Measurements from ENCODE around the gene HS6ST3.
"Not testable (repeated sequence)": the region's sequence is repeated elsewhere in the genome, so short reads cannot be mapped to it uniquely, and the experiment has no call there.

The HS6ST3 gene

DNA sequence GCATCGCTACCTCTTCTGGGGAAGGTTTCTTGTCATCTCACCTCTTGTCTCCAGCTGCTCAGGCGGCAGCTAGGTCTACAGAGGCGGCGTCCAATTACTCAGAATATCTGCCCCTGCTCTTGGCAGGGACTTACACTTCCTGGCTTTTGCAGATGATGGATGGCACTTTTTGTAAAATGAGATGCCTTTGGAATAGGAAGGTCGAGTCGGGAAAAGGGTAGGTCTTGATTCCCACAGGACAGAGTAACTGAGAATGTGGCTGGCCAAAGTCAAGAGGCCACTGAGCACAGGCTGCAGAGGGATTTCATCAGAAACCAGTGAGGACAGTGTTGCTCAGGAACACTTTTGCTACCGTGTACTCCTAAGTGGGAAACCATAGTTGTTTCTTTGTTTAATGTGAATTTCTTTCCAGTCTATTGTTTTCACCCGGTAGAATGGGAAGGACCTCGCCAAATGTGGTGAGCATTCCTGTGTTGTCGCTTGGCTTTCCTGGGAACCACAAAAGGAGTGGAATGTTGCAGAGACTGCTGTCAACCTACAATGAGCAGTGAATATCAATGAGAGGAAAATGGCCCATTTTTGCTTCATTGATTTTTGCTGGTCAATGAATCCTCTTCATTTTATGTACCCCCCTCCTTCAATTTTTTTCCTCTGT, 383.7 kb downstream of the HS6ST3 start:
- DNase-seq, result peak; percentile 11

DNA sequence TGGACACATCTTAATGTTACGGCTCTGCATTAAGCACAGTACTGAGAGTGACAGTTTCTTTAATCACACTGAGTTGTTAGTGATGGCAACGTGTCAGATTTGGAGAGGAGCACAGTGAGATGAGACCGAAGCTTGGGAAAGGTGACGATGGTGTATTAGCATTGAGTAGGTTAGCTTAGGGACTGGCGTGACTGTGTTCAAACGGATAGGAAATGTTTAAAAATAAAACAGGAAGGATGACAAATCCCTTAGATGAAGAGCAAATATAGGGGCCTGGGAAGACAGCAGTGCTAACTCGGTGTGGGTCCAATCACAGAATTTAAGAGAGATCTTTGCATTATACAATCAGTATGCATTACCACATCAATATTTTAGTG, 384.3 kb downstream of the HS6ST3 start:
- no peak for DNase-seq

DNA sequence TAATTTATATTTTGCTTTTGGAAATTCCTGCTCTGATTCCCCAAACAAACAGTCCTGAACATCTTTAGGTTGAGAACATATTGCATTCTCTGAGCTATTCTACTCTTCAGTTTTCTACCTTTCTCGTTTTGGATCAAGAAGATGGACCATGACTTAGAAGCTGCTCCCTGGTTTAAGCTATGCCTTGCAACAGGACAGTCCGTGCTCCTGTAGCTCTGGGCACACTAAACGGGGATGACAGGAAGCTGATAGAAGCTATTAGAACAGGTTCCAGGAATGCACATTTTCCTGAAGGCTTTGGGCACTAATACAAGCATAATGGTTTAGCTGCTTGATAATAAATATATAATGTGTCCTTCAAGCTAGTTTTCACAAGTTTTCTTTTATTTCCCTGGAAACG, 385.2 kb downstream of the HS6ST3 start:
- DNase-seq, result no peak

DNA sequence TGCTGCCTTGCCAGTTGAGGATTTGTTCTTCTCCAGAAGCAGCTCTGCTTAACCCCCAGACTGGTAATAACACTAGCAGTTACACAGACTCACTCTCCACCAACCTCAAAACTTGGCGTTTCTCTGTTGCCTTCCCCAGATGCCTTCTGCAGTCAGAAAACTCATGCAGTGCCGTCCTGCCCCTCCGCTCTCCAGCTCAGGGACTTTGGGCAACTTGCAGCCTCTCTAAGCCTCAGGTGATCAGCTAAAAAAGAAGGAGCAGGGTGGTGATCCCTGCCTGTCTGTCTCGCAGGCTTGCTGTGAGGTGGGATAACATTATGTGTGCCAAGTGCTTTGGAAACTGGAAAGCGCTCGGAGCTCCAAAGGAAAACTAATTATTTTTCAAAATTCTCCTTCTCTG, 391.6 kb downstream of the HS6ST3 start:
- DNase-seq, result no peak

DNA sequence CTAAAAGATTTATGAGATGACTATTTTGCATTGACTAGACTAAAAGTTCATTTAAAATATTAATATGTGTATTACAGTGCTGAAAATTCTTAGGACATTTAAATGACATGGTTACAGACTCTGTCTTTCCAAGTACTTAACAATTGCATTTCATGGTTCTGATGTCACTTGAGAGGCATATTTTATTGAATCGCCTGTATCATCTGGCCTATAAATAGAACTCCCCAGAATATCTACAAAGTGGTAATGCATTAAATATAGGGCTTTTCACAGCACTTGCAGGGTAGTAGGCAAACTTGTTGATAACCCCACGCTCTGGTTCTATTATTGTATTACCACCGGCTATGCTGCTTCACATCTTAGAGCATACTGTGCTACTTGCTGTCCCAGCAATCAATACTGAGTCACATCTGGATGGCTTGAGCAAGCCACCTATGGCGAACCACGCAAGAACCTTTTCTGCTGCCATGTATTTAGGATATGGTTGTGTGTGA, 400.6 kb downstream of the HS6ST3 start:
- DNase-seq, result no peak

DNA sequence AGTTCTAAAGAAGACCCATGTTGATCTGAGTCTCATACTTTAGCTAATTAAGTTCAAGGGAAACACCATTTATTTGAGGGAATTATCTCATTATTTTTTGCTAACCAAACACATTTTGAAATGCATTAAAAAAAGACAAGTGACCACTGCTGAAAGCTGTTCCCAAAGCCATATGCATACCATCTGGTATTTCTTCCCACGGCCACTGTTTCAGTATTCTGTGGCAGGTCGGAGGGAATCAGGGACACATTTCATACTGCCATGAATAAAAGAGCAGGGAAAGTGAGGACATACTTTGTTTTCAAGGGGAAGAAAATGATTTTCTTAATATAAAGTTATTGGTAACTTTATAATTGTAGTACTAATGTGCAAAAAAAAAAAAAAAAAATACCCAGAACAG, 401.2 kb downstream of the HS6ST3 start:
- no peak for DNase-seq

DNA sequence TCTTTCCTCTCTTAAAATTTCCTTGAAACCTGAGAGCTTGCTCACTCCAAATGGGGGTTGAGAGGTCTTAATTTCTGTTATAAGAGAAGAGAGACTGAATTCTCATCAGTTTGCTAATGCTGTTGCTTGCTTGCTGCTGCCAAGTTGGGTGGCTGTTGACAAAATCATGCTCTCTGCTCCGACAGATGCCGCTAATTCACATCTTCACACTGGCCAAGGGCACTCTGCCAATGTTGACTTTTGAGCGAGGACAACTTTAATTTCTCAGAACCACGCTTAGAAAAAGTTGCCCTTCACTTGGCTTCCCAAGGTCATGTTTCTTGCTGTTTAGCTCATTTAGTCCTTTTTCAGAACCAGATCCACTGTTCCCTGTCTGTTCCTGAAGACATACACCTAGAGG, 402.9 kb downstream of the HS6ST3 start:
- no peak for DNase-seq

DNA sequence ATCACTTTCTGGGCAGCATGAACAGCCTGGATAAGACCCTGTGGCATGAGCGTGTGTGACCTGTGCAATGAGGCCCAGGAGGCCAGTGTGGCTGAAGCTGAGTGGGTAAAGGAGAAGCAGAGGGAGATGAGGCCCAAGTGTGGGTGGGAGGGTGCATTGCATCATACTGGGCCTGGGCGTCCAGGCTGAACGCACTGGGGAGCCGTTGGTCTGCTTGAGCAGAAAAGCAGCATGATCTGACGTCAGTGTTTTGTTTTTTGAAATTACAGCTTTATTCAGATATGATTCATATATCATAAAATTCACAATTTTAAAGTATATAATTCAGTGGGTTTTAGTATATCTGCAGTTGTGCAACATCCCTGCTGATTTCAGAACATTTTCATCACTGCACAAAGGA, 409.7 kb downstream of the HS6ST3 start:
- DNase-seq, result no peak

DNA sequence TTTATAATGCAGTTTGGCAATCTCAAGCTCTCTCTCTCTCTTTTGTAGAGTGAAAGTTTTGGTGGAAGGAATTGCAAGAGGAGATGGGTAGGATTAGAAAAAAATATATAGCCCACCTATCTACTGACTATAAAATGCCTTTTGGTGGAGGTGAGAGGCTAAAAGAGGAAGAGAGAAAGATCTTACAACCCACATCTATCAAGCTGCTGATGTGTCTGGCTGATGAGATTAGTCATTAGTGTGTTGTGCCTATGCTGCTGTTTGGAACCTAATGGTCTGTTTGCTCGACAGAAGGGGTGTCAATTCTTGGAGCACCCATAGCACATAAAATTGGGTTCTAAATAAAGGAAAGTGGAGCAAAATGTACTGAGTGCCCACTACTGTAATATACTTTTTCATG, 411.0 kb downstream of the HS6ST3 start:
- DNase-seq, result no peak

DNA sequence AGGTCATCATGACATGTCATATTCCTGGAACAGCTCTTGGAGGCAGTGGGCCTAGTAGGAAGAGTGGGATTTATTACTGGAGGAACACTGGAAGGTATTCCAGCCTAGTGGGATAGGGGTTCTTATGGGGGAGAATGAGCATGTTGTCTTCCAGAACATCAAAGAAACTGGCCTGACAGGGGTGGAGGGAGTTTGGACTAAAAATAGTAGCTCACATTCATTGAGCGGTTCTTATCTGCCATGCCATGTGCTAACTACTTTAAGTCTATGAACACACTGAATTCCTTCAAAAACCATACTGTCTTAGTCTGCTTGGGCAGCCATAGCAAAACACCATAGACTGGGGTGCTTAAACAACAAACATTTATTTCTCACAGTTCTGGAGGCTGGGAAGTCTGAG, 413.6 kb downstream of the HS6ST3 start:
- DNase-seq, result no peak

DNA sequence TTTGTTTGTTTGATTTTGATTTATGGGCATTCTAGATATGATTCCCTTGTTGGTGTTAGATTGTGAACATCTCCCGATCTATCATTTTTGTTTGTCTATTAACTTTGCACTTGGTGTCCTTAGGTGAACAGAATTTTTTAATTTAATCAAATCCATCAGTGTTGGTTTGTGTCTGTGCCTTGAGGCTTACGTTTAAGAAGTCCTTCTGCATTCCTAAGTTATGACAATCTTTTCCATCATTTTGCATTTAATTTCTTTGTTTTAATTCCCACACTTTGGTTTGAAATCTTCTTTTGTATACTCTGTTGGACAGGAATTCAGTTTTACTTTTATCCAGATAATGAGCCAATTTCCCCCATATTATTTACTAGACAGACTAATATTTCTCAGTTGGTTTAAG, 421.7 kb downstream of the HS6ST3 start:
- no peak for DNase-seq

DNA sequence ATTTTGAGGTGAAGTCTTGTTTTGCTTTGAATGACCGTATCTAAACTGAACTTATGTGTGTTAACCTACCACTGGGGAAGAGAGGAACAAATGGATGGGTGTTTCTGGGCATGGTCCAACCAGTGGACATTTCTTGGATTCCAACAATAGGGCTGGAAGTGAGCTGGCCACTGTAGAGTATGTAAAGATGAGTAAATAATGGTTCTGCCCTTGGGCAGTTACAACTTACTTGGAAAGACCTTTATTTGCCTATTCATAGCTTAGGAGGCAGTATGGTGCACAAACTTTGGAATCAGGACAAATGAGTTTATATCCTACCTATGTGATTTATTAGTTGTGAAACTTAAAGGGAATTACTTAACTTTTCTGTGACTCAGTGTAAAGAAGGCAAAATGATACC, 429.5 kb downstream of the HS6ST3 start:
- DNase-seq, result no peak

DNA sequence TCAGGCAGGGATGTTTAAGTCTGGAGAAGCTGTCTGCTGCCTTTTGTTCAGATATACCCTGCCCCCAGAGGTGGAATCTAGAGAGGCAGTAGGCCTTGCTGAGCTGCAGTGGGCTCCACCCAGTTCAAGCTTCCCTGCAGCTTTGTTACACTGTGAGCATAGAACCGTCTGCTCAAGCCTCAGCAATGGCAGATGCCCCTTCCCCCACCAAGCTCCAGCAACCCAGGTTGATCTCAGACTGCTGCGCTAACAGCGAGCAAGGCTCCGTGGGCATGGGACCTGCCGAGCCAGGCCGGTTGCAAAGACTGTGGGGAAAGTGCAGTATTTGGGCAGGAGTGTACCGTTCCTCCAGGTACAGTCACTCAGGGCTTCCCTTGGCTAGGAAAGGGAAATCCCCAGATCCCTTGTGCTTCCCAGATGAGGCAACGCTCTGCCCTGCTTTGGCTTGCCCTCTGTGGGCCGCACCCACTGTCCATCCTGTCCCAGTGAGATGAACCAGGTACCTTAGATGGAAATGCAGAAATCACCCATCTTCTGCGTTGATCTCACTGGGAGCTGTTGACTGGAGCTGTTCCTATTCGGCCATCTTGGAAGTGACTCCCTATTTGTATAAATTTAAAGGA, 434.6 kb downstream of the HS6ST3 start:
- DNase-seq, result not testable (repeated sequence)

DNA sequence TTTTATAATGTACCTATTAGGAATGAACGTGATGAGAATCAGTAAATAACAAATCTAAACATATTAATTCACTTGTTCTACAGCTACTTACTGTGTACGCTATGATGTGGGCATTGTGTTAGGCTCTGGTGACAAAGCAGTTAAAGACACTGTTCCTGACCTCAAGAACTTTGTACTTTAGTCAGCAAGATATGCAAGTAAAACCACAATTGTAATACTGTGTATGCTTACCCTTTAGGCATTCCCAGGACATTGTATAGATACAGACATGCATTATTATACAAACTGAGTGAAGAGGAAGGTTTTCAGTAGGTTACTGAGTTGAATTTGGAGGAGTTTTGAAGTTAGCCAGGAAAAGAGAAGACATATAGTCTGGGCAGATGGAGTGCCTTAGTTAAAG, 435.8 kb downstream of the HS6ST3 start:
- no peak for DNase-seq

DNA sequence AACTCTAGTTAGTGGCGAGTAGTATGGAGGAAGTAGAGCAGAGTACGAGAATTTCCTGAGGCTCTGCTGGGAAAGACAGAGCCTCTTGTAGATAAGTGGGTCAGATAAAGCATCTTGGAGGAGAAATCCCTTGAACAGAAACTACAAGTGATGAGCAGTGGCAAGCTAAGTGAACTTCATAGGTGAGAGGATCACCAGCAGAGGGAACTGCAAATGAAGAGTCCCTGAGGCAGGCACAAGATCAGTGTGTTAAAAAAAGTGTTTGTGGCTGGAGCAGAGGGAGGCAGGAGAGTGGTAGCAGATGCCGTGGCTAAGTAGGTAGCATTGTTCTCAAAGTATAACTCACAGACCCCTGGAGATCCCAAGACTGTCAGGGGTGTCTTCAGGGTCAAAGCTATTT, 437.6 kb downstream of the HS6ST3 start:
- no peak for DNase-seq

DNA sequence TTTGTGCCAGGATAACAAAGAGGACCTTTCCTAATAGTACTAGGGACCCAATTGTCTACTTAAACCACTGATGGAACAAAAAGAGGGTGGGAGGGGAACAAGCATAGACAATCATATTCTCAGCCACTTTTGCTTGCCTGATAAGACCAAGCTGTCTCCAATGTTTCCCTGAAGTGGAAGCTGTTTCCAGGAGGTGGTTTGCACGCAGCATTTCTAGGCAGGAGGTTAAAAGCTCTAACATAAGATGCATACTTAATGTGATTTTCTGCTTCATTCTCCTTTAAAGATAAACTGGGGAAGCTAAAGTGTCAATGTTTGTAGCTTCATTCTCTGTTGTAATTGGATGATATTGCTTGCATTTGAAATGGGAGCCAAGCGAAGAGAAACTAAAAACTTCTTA, 442.9 kb downstream of the HS6ST3 start:
- DNase-seq, result no peak

DNA sequence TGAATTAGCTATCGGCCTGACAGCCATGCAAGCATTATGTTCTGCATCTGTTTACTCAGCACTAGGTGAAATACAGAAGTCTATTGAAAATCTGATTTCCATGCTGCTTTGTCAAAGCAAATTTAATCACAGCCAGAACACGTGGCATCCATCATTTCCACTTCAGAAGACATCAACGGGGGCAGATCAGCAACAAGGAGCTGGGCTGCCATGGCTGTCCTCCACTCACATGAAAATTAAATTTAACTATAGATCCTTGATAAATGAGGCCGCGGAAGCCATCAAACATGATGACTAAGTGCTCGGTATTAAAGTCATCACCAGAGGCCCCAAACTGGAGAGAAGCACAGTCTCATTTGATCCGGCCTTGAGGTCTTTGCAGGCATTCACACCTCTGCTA, 443.5 kb downstream of the HS6ST3 start:
- no peak for DNase-seq

DNA sequence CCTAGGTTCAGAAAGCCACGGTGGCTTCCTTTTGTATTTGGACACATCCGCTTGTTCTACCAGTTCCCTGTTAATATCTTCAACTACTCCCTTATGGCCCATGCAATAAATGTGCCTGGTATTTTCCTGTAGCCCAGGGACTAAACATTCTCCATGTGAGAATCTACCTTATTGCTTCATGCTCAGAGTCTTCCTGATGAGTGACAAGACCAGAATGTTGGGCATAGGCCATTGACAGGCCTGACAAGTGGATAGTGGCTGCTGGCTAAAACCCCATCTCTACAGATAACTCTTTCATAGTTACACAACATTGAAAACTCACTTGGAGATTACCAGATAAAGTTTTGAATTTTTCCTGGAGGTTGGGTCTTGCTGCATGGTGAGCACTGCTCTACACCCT, 449.9 kb downstream of the HS6ST3 start:
- DNase-seq, result no peak

DNA sequence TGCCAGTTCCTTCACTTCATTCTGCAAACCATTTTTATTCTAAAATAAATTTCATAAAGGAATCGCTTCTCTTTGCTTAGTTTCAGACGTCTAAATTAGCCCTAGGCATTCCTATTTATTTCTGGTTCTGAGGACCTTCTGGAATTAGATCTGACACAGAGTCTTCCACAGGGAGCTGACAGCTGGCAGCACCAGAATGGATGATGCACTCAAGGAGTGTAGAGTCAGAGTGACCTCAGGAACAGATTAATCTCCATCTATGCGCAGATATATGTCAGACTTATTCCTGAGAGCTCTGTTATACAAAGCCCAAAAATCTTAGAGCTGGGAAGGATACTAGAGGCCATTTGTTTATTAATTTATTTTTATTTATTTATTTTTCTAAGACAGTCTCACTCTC, 450.8 kb downstream of the HS6ST3 start:
- DNase-seq, result no peak

DNA sequence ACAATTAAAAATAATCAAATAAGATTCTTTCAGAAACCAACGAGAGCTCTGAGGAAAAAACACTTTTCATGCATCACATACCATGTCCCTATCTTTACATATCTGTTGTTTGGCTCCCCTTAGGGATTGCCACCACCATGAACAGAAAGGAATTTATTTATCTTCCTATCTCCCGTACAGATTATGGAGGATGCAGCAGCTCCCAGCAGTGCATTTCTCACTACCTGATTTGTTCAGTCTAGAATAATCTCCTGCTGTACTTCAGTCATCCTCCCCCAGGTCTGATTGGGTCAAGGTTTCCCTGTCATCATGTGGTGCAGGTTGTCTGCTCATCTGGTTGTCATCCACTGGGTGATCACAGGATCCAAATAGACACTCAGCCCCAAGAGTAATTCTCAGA, 453.1 kb downstream of the HS6ST3 start:
- no peak for DNase-seq

DNA sequence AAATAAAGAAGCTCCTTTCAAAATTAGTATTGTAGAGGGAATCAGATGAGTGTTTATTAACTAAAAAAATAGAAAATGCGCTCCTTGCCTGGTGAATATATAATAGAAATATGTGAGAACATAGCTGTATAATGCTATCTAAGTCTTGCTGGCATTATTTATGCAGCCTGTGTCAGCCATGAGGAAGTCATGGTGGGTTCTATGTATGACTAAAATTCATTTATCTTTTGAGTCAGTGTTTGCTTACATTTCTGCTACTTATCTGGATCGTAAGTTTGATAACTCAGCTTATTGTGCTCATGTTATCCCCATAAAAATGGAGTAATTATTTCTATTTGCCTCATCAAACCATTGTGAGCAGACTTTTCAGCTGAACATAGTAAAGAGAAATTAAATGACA, 455.1 kb downstream of the HS6ST3 start:
- no peak for DNase-seq

DNA sequence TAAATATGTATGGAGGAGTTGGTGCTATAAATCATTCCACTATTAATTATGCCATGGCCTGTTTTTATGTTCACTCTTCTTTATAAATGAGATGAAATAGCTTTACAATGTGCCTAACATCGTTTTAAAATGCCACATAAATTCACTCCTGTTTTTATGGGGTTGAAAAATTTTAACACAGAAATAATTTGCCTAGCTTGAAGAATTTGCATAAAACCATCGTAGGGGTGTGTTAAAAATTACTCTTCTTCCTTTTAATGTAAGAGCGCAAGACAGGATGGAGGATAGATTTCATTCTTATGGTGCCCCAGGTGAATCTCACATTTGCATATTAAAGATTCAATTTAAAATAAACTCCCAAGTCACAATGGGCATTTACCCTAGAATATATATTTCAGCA, 456.6 kb downstream of the HS6ST3 start:
- no peak for DNase-seq

DNA sequence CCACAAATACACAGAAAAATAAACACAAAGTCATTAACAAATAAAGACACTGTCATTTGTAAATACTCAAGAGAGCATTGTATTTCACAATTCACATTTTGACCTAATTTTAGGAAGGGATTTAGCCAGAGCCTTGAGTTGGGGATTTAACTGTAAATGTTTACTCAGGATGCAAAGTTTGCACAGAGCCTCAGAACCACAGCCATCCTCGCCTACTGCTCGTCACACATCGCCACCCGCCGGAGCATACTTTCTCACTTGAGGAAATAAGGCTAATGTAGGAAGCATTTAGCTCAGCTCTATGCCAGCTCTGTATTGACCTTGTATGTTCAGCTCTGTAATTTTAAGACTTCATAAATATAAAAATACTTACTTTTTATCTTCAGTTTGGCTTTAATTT, 461.6 kb downstream of the HS6ST3 start:
- peak; percentile 20 for DNase-seq

DNA sequence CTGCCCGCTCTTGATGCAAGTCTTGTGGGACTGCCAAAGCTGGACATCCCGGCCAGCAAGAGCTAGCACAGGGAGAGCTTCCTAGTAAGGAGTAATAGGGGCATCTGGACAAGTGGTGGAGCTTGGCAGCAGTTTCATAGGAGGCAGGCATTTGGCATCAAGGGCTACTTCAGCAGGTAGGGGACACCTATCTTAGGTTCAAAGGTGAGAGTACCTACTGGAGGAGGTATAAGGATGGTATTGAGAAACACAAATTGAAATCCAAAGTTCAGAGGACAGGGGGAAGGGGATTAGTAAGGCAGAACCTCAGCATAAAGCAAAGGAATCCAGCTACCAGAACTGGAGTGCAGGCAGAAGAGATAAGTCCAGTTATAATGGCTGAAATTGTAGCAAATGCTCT, 462.7 kb downstream of the HS6ST3 start:
- no peak for DNase-seq

DNA sequence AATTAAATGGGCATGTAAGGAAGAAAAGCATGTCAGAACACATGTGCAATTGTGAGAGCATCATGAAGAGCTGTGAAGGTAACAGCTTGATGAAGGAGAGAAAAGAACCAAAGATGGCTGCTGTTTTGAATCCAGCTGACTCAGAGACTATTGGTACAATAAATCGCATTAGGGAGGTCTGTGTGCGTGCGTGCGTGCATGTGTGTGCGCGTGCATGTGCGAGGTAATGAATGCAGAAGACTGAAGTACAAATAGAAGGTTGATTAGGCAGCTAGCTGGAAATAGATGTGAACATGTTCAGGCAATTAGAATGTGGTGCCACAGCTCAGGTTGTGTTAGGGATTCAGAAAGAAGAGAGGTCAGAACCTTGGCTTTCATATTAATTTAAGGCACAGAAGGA, 463.9 kb downstream of the HS6ST3 start:
- no peak for DNase-seq

Measured in NCI-H510A (cell line).